22Rv1 (cell line): ENCODE data around the gene ACOXL.

ENCODE experiments used
- CTCF ChIP-seq: fragments of 450-650 bp; IDR thresholded peaks from 2 replicates; pipeline ENCODE4 v1.5.1; 2017; ENCODE audit warnings: mild to moderate bottlenecking
- ZFX ChIP-seq: fragments of 450-650 bp; IDR thresholded peaks from 2 replicates; pipeline ENCODE4 v1.6.1; 2017; ENCODE audit warnings: antibody characterized with exemption, borderline replicate concordance

GRCh38 chr2:111135910-111136297, 403.5 kb downstream of the ACOXL start:
- no peak for TF ChIP-seq CTCF
- TF ChIP-seq ZFX: no peak
